Bronchial epithelial cell (primary cell): Measurements from ENCODE around the gene PABPN1L. TPM values are rescaled to one million over a fixed set of nuclear protein-coding genes. Genes with fewer than 3 reads are reported as not detected.
A peak's percentile ranks its signal among the peaks of the same experiment; 100 is the strongest.

Source experiments
- DNase-seq: peaks from one replicate; pipeline ENCODE4 v3.0.0-alpha.2; 2010; ENCODE audit warnings: low read depth
- FAIRE-seq: peaks from 2 replicates; lab custom pipeline; 2011; peaks lifted over from hg19 to GRCh38; lab: Jason Lieb, UNC
- H3K27me3 ChIP-seq: 2 replicates; pipeline ENCODE4 v1.5.1; 2011; ENCODE audit warnings: low read length; ENCODE audit not compliant: control insufficient read depth, insufficient read depth
- H3K36me3 ChIP-seq: 2 replicates; pipeline ENCODE4 v1.5.1; 2011; ENCODE audit warnings: low read length; ENCODE audit not compliant: control insufficient read depth, insufficient read depth
- H3K4me3 ChIP-seq: 2 replicates; pipeline ENCODE4 v1.5.1; 2011; ENCODE audit warnings: mild to moderate bottlenecking, low read depth, low read length, control low read depth
- CTCF ChIP-seq: IDR thresholded peaks from 2 replicates; pipeline ENCODE4 v1.5.1; 2011; ENCODE audit warnings: mild to moderate bottlenecking, moderate library complexity, low read length, control low read depth, inconsistent platforms; ENCODE audit not compliant: insufficient read depth, severe bottlenecking
- total RNA-seq: library from RNA; depleted of rRNA; stranded (reverse); fragments of >200 nt; gene quantifications from 2 replicates; pipeline ENCODE4 v1.2.1, GENCODE V29; 2014

The PABPN1L gene
- total RNA-seq, result not detected in 2 replicates

GRCh38 chr16:88866151-88866920, at the start of gene PABPN1L:
Gene PABPN1L, minus strand, starts transcription at chr16:88866660. Its CDS starts 54 bp downstream, at chr16:88866606.
- Histone ChIP-seq H3K4me3 (no peak within 1 kb of the TSS), H3K36me3 (peaks cover 2% of the 10 kb centered on the region), H3K27me3 (peaks cover 3% of the 10 kb centered on the region)
- FAIRE-seq (no peak), DNase-seq (no peak)
- no peak for TF ChIP-seq CTCF

- H3K4me3 ChIP-seq, result no peak overlapping the region
- DNase-seq (no peak), FAIRE-seq (peak; percentile 89)
- H3K36me3 ChIP-seq, result no peaks in the 10 kb centered on the region
- no peak for TF ChIP-seq CTCF
- no peaks in the 10 kb centered on the region for H3K27me3 ChIP-seq
Measured at GRCh38 chr16:88915639-88916327, 49.3 kb upstream of the PABPN1L start.

- Histone ChIP-seq H3K4me3 (no peak overlapping the region), H3K36me3 (no peaks in the 10 kb centered on the region), H3K27me3 (no peaks in the 10 kb centered on the region)
- TF ChIP-seq CTCF, result no peak
- DNase-seq (no peak), FAIRE-seq (no peak)
Measured at GRCh38 chr16:88914750-88915368, 48.4 kb upstream of the PABPN1L start.

- DNase-seq, result no peak
- H3K4me3 ChIP-seq, result no peak overlapping the region
- H3K36me3 ChIP-seq, result no peaks in the 10 kb centered on the region
- H3K27me3 ChIP-seq, result no peaks in the 10 kb centered on the region
- no peak for TF ChIP-seq CTCF
- no peak for FAIRE-seq
Measured at GRCh38 chr16:88913870-88914269, 47.4 kb upstream of the PABPN1L start.

- FAIRE-seq (peak; percentile 58), DNase-seq (no peak)
- Histone ChIP-seq H3K27me3 (no peaks in the 10 kb centered on the region), H3K4me3 (no peak overlapping the region), H3K36me3 (no peaks in the 10 kb centered on the region)
- no peak for TF ChIP-seq CTCF
Measured at GRCh38 chr16:88913001-88913612, 46.6 kb upstream of the PABPN1L start.
